Gastroesophageal sphincter (tissue), 4 donors: ENCODE data around the gene DCTN2. TPM values are rescaled to one million over a fixed set of nuclear protein-coding genes. Genes with fewer than 3 reads are reported as not detected.
"Not testable (repeated sequence)": the region's sequence is repeated elsewhere in the genome, so short reads cannot be mapped to it uniquely, and the experiment has no call there.

ENCODE experiments used
- ATAC-seq: fragments of 150-250 bp; one replicate; pipeline ENCODE4 v1.9.1; 2016; ENCODE audit warnings: mild to moderate bottlenecking, moderate library complexity
- H3K27ac ChIP-seq, 4 donors: fragments of 200-600 bp; sonication (generic) in 3 of 4; 1 replicate in 3 of 4; 2 replicates in 1 of 4; pipeline ENCODE4 v1.5.1; 2016 to 2019
- H3K27me3 ChIP-seq: fragments of 200-600 bp; sonication (generic); one replicate; pipeline ENCODE4 v1.5.1; 2019
- H3K36me3 ChIP-seq, 2 donors: fragments of 200-600 bp; sonication (generic); one replicate each; pipeline ENCODE4 v1.5.1; 2019; ENCODE audit warnings: control low read depth in 1 of 2
- H3K4me1 ChIP-seq, 3 donors: fragments of 200-600 bp; sonication (generic); 1 replicate in 2 of 3; 2 replicates in 1 of 3; pipeline ENCODE4 v1.5.1; 2016 to 2019; ENCODE audit warnings: control low read depth in 2 of 3
- H3K4me3 ChIP-seq, 2 donors: fragments of 200-600 bp; sonication (generic); one replicate each; pipeline ENCODE4 v1.5.1; 2019; ENCODE audit warnings: mild to moderate bottlenecking in 1 of 2, moderate library complexity in 1 of 2
- H3K9me3 ChIP-seq, 3 donors: fragments of 200-600 bp; sonication (generic); one replicate each; pipeline ENCODE4 v1.5.1; 2017 to 2019; ENCODE audit warnings: control low read depth in 2 of 3
- EP300 ChIP-seq: sonication (generic); formaldehyde crosslinking; IDR thresholded peaks from one replicate; pipeline ENCODE4 v1.6.1; 2017; ENCODE audit warnings: antibody characterized with exemption, mild to moderate bottlenecking
- POLR2A ChIP-seq, 2 donors: fragments of 450-650 bp; IDR thresholded peaks; one replicate each; pipeline ENCODE4 v1.6.1; 2017; ENCODE audit warnings: antibody characterized with exemption in 2 of 2, mild to moderate bottlenecking in 2 of 2, moderate library complexity in 1 of 2
- POLR2AphosphoS5 ChIP-seq: sonication (generic); formaldehyde crosslinking; IDR thresholded peaks from one replicate; pipeline ENCODE4 v1.6.1; 2017; ENCODE audit warnings: antibody characterized with exemption
- WGBS, 2 donors: methylation state at CpG; one replicate each; pipeline ENCODE4 v1.1.5; 2018; ENCODE audit warnings: low coverage in 1 of 2; 5-methylcytosine and 5-hydroxymethylcytosine counted together
- total RNA-seq, 4 donors: library from RNA; depleted of rRNA; stranded (reverse); fragments of >200 nt; gene quantifications; one replicate each; pipeline ENCODE4 v1.1.0, GENCODE V29; 2016
- TF ChIP-seq, protein P1 (sequence below), 4 experiments: fragments of 200-600 bp in 2 of 4; fragments of 450-650 bp in 2 of 4; sonication (generic) in 1 of 4; IDR thresholded peaks; one replicate each; pipeline ENCODE4 v1.5.1; 2017 to 2019; ENCODE audit warnings: antibody characterized with exemption in 4 of 4, mild to moderate bottlenecking in 2 of 4, moderate library complexity in 2 of 4

Gene DCTN2
- total RNA-seq, 4 donors from 2014 or later, result 138 to 204 (median 182) TPM

DNA sequence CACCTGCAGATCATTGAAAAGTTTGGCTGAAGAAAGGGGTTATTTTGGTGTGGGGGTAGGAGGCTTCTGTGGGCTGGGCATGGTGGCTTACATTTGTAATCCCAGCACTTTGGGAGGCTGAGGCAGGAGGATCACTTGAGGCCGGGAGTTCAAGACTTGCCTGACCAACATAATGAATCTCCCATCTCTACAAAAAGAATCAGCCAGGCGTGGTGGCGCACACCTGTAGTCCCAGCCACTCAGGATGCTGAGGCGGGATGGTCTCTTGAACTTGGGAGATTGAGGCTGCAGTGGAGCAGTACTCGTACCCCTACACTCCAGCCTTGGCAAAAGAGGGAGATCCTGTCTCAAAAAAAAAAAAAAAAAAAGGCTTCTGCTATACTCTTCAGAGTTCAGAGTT lies 33.7 kb downstream of the DCTN2 start:
- ATAC-seq, result no peak
- Histone ChIP-seq H3K36me3 (peaks cover 7 to 90% of the 10 kb centered on the region in 2 donors), H3K4me1 (peaks cover 5 to 25% (median 11%) of the 10 kb centered on the region in 3 donors), H3K9me3 (no peaks in the 10 kb centered on the region), H3K4me3 (no peak overlapping the region), H3K27me3 (no peaks in the 10 kb centered on the region), H3K27ac (peak overlapping the region in 1 of 4 donors; percentile 3)
- TF ChIP-seq EP300 (no peak), POLR2AphosphoS5 (no peak), POLR2A (IDR thresholded peaks at IDR 0.05) (no peak)
- TF ChIP-seq, protein P1, sequence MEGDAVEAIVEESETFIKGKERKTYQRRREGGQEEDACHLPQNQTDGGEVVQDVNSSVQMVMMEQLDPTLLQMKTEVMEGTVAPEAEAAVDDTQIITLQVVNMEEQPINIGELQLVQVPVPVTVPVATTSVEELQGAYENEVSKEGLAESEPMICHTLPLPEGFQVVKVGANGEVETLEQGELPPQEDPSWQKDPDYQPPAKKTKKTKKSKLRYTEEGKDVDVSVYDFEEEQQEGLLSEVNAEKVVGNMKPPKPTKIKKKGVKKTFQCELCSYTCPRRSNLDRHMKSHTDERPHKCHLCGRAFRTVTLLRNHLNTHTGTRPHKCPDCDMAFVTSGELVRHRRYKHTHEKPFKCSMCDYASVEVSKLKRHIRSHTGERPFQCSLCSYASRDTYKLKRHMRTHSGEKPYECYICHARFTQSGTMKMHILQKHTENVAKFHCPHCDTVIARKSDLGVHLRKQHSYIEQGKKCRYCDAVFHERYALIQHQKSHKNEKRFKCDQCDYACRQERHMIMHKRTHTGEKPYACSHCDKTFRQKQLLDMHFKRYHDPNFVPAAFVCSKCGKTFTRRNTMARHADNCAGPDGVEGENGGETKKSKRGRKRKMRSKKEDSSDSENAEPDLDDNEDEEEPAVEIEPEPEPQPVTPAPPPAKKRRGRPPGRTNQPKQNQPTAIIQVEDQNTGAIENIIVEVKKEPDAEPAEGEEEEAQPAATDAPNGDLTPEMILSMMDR (IDR thresholded peaks at IDR 0.05), result no peak
- WGBS, 2 donors, result 100% methylated on average over 4 of the region's 5 CpGs; no CpG with 5 or more reads in 1 of the 2 donors

DNA sequence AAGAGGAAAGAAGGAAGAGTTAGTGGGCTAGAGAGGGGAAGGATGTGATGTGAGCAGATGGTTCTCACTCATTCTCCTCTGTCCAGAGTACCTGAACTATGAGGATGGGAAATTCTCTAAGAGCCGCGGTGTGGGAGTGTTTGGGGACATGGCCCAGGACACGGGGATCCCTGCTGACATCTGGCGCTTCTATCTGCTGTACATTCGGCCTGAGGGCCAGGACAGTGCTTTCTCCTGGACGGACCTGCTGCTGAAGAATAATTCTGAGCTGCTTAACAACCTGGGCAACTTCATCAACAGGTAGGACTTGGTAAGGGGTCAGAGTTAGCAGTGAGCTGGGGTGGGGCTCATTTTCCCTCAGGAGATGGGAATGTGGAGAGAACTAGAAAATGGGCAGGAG lies 34.3 kb downstream of the DCTN2 start:
- Histone ChIP-seq H3K27me3 (no peaks in the 10 kb centered on the region), H3K4me3 (no peak overlapping the region), H3K36me3 (peaks cover 7 to 93% of the 10 kb centered on the region in 2 donors), H3K27ac (peak overlapping the region in 1 of 4 donors; percentile 3), H3K9me3 (no peaks in the 10 kb centered on the region), H3K4me1 (peaks cover 3 to 19% (median 5%) of the 10 kb centered on the region in 3 donors)
- ATAC-seq, result no peak
- no peak for TF ChIP-seq POLR2AphosphoS5
- no peak for TF ChIP-seq EP300
- TF ChIP-seq POLR2A (IDR thresholded peaks at IDR 0.05), result no peak
- TF ChIP-seq, protein P1 (IDR thresholded peaks at IDR 0.05), result no peak
- WGBS, 2 donors, result 91 to 96% methylated on average over 4 to 6 of the region's 6 CpGs

DNA sequence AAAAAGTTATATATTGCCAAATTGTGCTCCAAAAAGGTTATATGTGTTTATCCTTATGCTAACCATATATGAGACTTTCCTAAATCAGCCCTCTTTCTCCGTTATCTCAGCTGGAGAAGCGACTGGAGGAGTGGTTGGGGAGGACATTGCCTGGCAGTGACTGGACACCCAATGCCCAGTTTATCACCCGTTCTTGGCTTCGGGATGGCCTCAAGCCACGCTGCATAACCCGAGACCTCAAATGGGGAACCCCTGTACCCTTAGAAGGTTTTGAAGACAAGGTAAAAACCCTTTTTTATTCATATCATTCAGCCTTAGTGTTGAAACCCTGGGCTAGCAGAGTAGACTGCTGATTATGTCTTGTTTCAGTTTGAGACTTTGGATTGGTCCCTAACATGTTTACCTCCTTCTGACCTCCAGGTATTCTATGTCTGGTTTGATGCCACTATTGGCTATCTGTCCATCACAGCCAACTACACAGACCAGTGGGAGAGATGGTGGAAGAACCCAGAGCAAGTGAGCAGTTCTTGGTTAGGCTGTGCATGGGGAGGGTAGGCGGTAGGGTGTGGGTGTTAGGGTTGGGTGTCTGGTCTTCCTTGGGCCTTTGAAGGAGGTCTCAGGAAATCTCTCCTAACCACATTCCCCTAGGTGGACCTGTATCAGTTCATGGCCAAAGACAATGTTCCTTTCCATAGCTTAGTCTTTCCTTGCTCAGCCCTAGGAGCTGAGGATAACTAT lies 35.2 kb downstream of the DCTN2 start:
- Histone ChIP-seq H3K27me3 (no peaks in the 10 kb centered on the region), H3K36me3 (peaks cover 7 to 89% of the 10 kb centered on the region in 2 donors), H3K4me1 (peaks cover 0 to 10% (median 0%) of the 10 kb centered on the region in 3 donors), H3K9me3 (no peaks in the 10 kb centered on the region), H3K4me3 (no peak overlapping the region), H3K27ac (peak overlapping the region in 1 of 4 donors; percentile 3)
- TF ChIP-seq EP300, result no peak
- TF ChIP-seq POLR2AphosphoS5, result no peak
- TF ChIP-seq, protein P1 (IDR thresholded peaks at IDR 0.05), result no peak
- TF ChIP-seq POLR2A (IDR thresholded peaks at IDR 0.05), result no peak
- ATAC-seq, result no peak
- WGBS, 2 donors, result 87 to 96% methylated on average over 4 to 5 of the region's 7 CpGs

DNA sequence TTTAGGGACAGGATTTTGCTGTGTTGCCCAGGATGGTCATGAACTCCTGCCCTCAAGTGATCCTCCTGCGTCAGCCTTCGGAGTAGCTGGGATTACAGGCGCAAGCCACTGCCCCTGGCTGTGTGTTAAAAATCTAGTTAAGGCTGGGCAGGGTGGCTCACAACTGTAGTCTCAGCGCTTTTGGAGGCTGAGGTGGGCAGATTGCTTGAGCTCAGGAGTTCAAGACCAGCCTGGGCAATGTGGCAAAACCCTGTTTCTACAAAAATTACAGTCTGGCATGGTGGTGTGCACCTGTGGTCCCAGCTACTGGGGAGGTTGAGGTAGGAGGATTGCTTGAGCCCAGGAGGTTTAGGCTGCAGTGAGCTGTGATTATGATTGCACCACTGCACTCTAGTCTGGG lies 35.8 kb downstream of the DCTN2 start:
- H3K36me3 ChIP-seq, result peaks cover 7 to 88% of the 10 kb centered on the region in 2 donors
- no peak overlapping the region for H3K4me3 ChIP-seq
- no peak overlapping the region for H3K27ac ChIP-seq
- 75 to 95% methylated on average over 2 to 3 of the region's 4 CpGs for WGBS, 2 donors
- H3K27me3 ChIP-seq, result no peaks in the 10 kb centered on the region
- ATAC-seq, result no peak
- no peak for TF ChIP-seq EP300
- TF ChIP-seq, protein P1 (IDR thresholded peaks at IDR 0.05), result no peak
- TF ChIP-seq POLR2AphosphoS5, result no peak
- TF ChIP-seq POLR2A (IDR thresholded peaks at IDR 0.05), result no peak
- no peaks in the 10 kb centered on the region for H3K9me3 ChIP-seq
- peaks cover 0 to 4% (median 0%) of the 10 kb centered on the region in 3 donors for H3K4me1 ChIP-seq

DNA sequence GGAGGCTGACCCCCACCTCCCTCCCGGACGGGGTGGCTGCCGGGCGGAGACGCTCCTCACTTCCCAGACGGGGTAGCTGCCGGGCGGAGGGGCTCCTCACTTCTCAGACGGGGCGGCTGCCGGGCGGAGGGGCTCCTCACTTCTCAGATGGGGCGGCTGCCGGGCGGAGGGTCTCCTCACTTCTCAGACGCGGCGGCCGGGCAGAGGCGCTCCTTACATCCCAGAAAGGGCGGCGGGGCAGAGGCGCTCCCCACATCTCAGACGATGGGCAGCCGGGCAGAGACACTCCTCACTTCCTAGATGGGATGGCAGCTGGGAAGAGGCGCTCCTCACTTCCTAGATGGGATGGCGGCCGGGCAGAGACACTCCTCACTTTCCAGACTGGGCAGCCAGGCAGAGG lies 39.2 kb downstream of the DCTN2 start:
- not testable (repeated sequence) for H3K4me3 ChIP-seq, ATAC-seq, H3K4me1 ChIP-seq, H3K9me3 ChIP-seq, H3K27me3 ChIP-seq, H3K27ac ChIP-seq
- peaks cover 0 to 89% of the 10 kb centered on the region in 2 donors for H3K36me3 ChIP-seq
- WGBS, 2 donors, result no CpG with 5 or more reads among the region's 28 CpGs

DNA sequence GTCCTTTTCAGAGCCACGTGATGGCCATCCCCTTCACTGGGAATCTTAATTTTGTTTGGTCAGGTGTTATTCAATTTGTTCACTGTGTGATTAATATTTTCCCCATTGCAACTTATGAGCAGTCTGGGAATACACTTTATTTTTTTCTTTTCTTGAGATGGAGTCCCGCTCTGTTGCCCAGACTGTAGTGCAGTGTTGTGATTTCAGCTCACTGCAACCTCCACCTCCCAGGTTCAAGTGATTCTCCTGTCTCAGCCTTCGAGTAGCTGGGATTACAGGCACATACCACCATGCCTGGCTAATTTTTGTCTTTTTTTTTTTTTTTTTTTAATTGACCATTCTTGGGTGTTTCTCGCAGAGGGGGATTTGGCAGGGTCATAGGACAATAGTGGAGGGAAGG lies 40.5 kb downstream of the DCTN2 start:
- not testable (repeated sequence) for H3K9me3 ChIP-seq, ATAC-seq, H3K4me3 ChIP-seq, H3K27ac ChIP-seq, H3K4me1 ChIP-seq, H3K27me3 ChIP-seq
- H3K36me3 ChIP-seq, result peaks cover 0 to 89% of the 10 kb centered on the region in 2 donors
- 68 to 91% methylated on average over 1 to 3 of the region's 4 CpGs for WGBS, 2 donors

DNA sequence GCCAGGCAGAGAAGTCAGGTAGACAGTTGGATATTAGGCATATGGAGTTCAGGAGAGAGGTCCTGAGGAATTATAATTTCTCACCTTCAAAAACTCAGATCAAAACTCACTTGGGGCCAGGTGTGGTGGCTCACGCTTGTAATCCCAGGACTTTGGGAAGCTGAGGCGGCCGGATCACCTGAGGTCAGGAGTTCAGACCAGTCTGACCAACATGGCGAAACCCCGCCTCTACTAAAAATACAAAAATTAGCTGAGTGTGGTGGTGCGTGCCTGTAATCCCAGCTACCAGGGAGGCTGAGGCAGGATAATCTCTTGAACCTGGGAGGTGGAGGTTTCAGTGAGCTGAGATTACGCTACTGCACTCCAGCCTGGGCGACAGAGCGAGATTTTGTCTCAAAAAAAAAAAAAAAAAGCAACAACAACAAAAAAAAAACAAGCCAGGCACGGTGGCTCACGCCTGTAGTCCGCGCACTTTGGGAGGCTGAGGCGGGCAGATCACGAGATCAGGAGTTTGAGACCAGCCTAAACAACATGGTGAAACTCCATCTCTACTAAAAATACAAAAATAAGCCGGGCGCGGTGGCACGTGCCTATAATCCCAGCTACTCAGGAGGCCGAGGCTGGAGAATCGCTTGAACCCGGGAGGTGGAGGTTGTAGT lies 44.6 kb downstream of the DCTN2 start:
- H3K4me3 ChIP-seq, H3K9me3 ChIP-seq, ATAC-seq, H3K4me1 ChIP-seq, H3K27me3 ChIP-seq, H3K27ac ChIP-seq: not testable (repeated sequence)
- 87 to 96% methylated on average over 6 to 13 of the region's 22 CpGs for WGBS, 2 donors
- H3K36me3 ChIP-seq, result peaks cover 0 to 94% of the 10 kb centered on the region in 2 donors
